Endodermal cell (in vitro differentiated cells): Measurements from ENCODE around the gene RIMOC1. TPM values are rescaled to one million over a fixed set of nuclear protein-coding genes. Genes with fewer than 3 reads are reported as not detected.

Experiments
- total RNA-seq, 2 donors: library from RNA; stranded (reverse); fragmentation: NEBNext Ultra II Directional in 1 of 2; extraction: Animal tissue kit (Norgen Biotek cat#: 25700) in 1 of 2; gene quantifications; 2 replicates in 1 of 2; 3 replicates in 1 of 2; pipeline ENCODE4 v1.2.1, GENCODE V29; 2021

Gene RIMOC1
- total RNA-seq, 2 donors from 2014 or later = 46.5 to 47.0 TPM

Other genes with a start within 250 kb of the RIMOC1 start
- 10 to 100 TPM; 24.5 to 25.1 TPM for gene OXCT1, start 33.9 kb upstream of the RIMOC1 start, total RNA-seq
- gene FBXO4, start 20.9 kb downstream of the RIMOC1 start, total RNA-seq = 1 to 10 TPM; 1.8 to 1.9 TPM